Measurements from ENCODE around the gene CNTNAP2. TPM values are rescaled to one million over a fixed set of nuclear protein-coding genes. Genes with fewer than 3 reads are reported as not detected.

Gene CNTNAP2
- total RNA-seq, 2 experiments from 2014 or later, result 0.28 TPM; not detected in 1

DNA sequence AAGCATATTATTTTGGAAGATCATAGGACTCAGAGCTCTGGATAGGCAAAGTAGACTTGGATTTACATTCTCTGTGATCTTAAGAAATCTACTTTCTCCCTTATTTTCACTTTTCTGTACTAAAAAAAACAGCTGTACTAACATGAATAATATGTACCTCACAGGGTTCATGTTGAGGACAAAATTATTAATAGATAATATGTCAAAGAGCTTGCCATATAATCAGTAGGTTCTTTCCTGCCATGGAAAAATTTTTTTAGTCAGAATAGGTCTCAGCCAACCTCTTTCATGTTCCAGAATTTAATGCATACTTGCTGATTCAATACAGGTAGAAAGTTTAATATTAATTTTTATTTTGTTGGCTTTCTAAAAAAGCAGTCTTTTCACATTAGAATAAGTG, 1693.7 kb downstream of the CNTNAP2 start:
- no peak overlapping the region for H3K4me3 ChIP-seq (ENCODE audit: low read depth, low read length, poor library complexity, severe bottlenecking)
- no peaks in the 10 kb centered on the region for H3K4me1 ChIP-seq (ENCODE audit: insufficient read depth, low read length, poor library complexity, severe bottlenecking)
- no peaks in the 10 kb centered on the region for H4K20me1 ChIP-seq (ENCODE audit: insufficient read depth, low read length)
- CTCF ChIA-PET (ENCODE audit: unreplicated experiment), result no interaction called here
- no peaks in the 10 kb centered on the region for H3K36me3 ChIP-seq (ENCODE audit: insufficient read depth, low read length)
- POLR2A ChIA-PET, result no interaction called here
- no peaks in the 10 kb centered on the region for H3K9me3 ChIP-seq (ENCODE audit: low read length)
- no peak for DNase-seq (ENCODE audit: low spot score)
- intact Hi-C loops (cut with micrococcal nuclease; ENCODE audit: unreplicated experiment), result no loop called here
- H3K4me2 ChIP-seq (ENCODE audit: low read length), result no peak overlapping the region
- TF ChIP-seq, protein P1, sequence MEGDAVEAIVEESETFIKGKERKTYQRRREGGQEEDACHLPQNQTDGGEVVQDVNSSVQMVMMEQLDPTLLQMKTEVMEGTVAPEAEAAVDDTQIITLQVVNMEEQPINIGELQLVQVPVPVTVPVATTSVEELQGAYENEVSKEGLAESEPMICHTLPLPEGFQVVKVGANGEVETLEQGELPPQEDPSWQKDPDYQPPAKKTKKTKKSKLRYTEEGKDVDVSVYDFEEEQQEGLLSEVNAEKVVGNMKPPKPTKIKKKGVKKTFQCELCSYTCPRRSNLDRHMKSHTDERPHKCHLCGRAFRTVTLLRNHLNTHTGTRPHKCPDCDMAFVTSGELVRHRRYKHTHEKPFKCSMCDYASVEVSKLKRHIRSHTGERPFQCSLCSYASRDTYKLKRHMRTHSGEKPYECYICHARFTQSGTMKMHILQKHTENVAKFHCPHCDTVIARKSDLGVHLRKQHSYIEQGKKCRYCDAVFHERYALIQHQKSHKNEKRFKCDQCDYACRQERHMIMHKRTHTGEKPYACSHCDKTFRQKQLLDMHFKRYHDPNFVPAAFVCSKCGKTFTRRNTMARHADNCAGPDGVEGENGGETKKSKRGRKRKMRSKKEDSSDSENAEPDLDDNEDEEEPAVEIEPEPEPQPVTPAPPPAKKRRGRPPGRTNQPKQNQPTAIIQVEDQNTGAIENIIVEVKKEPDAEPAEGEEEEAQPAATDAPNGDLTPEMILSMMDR (conservative IDR thresholded peaks at IDR 0.05; ENCODE audit: low read length), result no peak
- TF ChIP-seq EZH2phosphoT487 (IDR thresholded peaks at IDR 0.05; ENCODE audit: borderline replicate concordance, low read depth, low read length), result no peak
- H2AFZ ChIP-seq (ENCODE audit: low read length), result no peak overlapping the region
- no TSS peak for BruUV-seq (replicated peaks)
- no peaks in the 10 kb centered on the region for H3K79me2 ChIP-seq (ENCODE audit: insufficient read depth, low read depth, low read length)
- H3K9me2 ChIP-seq (ENCODE audit: insufficient read depth, low read length), result no peaks in the 10 kb centered on the region
- H3K27ac ChIP-seq (ENCODE audit: low read depth, low read length, poor library complexity, severe bottlenecking), result no peak overlapping the region

DNA sequence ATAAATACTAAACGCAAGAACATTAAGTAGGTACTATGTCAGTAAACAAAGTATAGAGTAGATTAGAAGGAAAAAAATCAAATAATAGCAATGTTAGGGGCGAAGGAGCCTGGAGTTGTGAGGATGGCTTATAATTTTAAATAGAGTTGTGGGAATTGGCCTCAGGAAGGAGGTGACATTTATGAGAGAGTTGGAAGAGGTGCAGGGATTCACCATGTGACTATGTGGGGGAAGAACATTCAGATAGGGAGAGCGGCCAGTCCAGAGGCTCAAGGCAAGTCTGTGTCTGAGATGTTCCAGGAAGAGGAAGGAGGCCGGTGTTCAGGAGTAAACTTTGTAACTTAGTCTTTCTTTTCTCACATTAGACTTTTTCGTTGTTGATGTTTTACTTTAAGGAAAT, 1695.3 kb downstream of the CNTNAP2 start:
- H3K4me3 ChIP-seq (ENCODE audit: low read depth, low read length, poor library complexity, severe bottlenecking), result no peak overlapping the region
- H2AFZ ChIP-seq (ENCODE audit: low read length), result no peak overlapping the region
- ChIA-PET POLR2A (no interaction called here), CTCF (ENCODE audit: unreplicated experiment) (no interaction called here)
- no peak overlapping the region for H3K4me2 ChIP-seq (ENCODE audit: low read length)
- H3K79me2 ChIP-seq (ENCODE audit: insufficient read depth, low read depth, low read length), result no peaks in the 10 kb centered on the region
- H3K36me3 ChIP-seq (ENCODE audit: insufficient read depth, low read length), result no peaks in the 10 kb centered on the region
- no peak for TF ChIP-seq EZH2phosphoT487 (IDR thresholded peaks at IDR 0.05; ENCODE audit: borderline replicate concordance, low read depth, low read length)
- TF ChIP-seq, protein P1 (conservative IDR thresholded peaks at IDR 0.05; ENCODE audit: low read length), result no peak
- no peaks in the 10 kb centered on the region for H3K9me2 ChIP-seq (ENCODE audit: insufficient read depth, low read length)
- BruUV-seq (replicated peaks), result no TSS peak
- DNase-seq (ENCODE audit: low spot score), result no peak
- H3K27ac ChIP-seq (ENCODE audit: low read depth, low read length, poor library complexity, severe bottlenecking), result no peak overlapping the region
- H3K9me3 ChIP-seq (ENCODE audit: low read length), result no peaks in the 10 kb centered on the region
- H3K4me1 ChIP-seq (ENCODE audit: insufficient read depth, low read length, poor library complexity, severe bottlenecking), result no peaks in the 10 kb centered on the region
- intact Hi-C loops (cut with micrococcal nuclease; ENCODE audit: unreplicated experiment), result no loop called here
- H4K20me1 ChIP-seq (ENCODE audit: insufficient read depth, low read length), result no peaks in the 10 kb centered on the region

DNA sequence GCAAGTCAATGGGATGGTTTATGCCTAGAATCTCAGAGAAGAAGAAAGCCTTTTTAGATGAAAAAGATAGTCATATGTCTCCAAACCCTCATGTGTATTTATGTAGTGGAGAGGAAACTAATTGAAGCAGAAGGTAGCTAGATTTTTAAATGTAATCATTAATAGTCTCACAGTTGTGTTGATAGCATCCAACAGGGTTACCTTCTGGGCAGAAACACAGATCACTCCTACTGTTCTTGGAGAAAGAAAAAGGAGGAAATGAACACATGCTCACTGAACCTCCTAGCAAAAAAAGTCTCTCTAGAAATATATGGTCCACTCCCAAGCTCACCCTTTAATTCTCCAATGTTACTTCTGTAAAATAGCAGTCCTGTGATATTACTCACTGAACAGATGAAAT, 1696.7 kb downstream of the CNTNAP2 start:
- CTCF ChIA-PET (ENCODE audit: unreplicated experiment), result no interaction called here
- H4K20me1 ChIP-seq (ENCODE audit: insufficient read depth, low read length), result no peaks in the 10 kb centered on the region
- no peak for DNase-seq (ENCODE audit: low spot score)
- no peaks in the 10 kb centered on the region for H3K4me1 ChIP-seq (ENCODE audit: insufficient read depth, low read length, poor library complexity, severe bottlenecking)
- H3K79me2 ChIP-seq (ENCODE audit: insufficient read depth, low read depth, low read length), result no peaks in the 10 kb centered on the region
- H3K4me3 ChIP-seq (ENCODE audit: low read depth, low read length, poor library complexity, severe bottlenecking), result no peak overlapping the region
- intact Hi-C loops (cut with micrococcal nuclease; ENCODE audit: unreplicated experiment), result no loop called here
- no peaks in the 10 kb centered on the region for H3K9me3 ChIP-seq (ENCODE audit: low read length)
- no peaks in the 10 kb centered on the region for H3K9me2 ChIP-seq (ENCODE audit: insufficient read depth, low read length)
- H3K27ac ChIP-seq (ENCODE audit: low read depth, low read length, poor library complexity, severe bottlenecking), result no peak overlapping the region
- H3K36me3 ChIP-seq (ENCODE audit: insufficient read depth, low read length), result no peaks in the 10 kb centered on the region
- POLR2A ChIA-PET, result interaction anchor here (0.5 kb wide), 1 partner anchor 29 kb away, joined by 4 read pairs; no protein-coding TSS in a partner anchor
- BruUV-seq (replicated peaks), result no TSS peak
- TF ChIP-seq, protein P1 (conservative IDR thresholded peaks at IDR 0.05; ENCODE audit: low read length), result no peak
- no peak for TF ChIP-seq EZH2phosphoT487 (IDR thresholded peaks at IDR 0.05; ENCODE audit: borderline replicate concordance, low read depth, low read length)
- no peak overlapping the region for H3K4me2 ChIP-seq (ENCODE audit: low read length)
- no peak overlapping the region for H2AFZ ChIP-seq (ENCODE audit: low read length)
